ENCODE measurements around the gene REEP1. TPM values are rescaled to one million over a fixed set of nuclear protein-coding genes. Genes with fewer than 3 reads are reported as not detected.

REEP1 gene
- total and polyA plus RNA-seq, 9 of the 15 experiments (the other 6 are each of a cell fraction or from before 2014, with no cell fraction given): 0.11 to 0.67 (median 0.13) TPM

- FAIRE-seq (peak; percentile 86), ATAC-seq (peak; percentile 75), DNase-seq (ENCODE audit: extremely low read depth in 1 of 4, low spot score in 3 of 4) (peak; percentile 71 to 84 (median 74))
- Histone ChIP-seq H3K4me2 (ENCODE audit: insufficient read depth, low read length) (peak overlapping the region; percentile 27), H3K27ac (ENCODE audit: extremely low read depth, low read depth, low read length) (peak overlapping the region; percentile 47), H2AFZ (ENCODE audit: low read depth, low read length) (no peak overlapping the region), H3K4me3 (no peak overlapping the region), H3K9me3 (replicated peaks; ENCODE audit: control insufficient read depth, insufficient read depth, low read depth, low read length) (no peaks in the 10 kb centered on the region), H3K9me1 (ENCODE audit: control insufficient read depth, insufficient read depth, low read length) (no peaks in the 10 kb centered on the region), H3K4me1 (replicated peaks in 1 of 2; ENCODE audit: control insufficient read depth in 2 of 2, insufficient read depth in 2 of 2, low read length in 2 of 2) (peaks cover 20 to 50% of the 10 kb centered on the region in 2 experiments; a peak in 3 of 5 replicates), H3K79me2 (ENCODE audit: control insufficient read depth, insufficient read depth, low read length) (no peaks in the 10 kb centered on the region; the same call in 2 of the 3 replicates), H3K27me3 (ENCODE audit: control insufficient read depth in 2 of 2, insufficient read depth in 2 of 2, low read length in 2 of 2) (no peaks in the 10 kb centered on the region), H3K9ac (ENCODE audit: insufficient read depth in 1 of 2, low read depth in 2 of 2, low read length in 2 of 2) (peak overlapping the region in 1 of 2 experiments; percentile 27; a peak in 1 of 4 replicates), H3K36me3 (ENCODE audit: control insufficient read depth, insufficient read depth, low read length) (peaks cover 54% of the 10 kb centered on the region), H4K20me1 (replicated peaks; ENCODE audit: control insufficient read depth, insufficient read depth, low read length) (no peaks in the 10 kb centered on the region)
- intact Hi-C loops (cut with micrococcal nuclease) (loop anchor here (1.0 kb wide), 1 partner anchor 25 kb away; no protein-coding TSS in a partner anchor), in situ Hi-C loops (cut with MboI) (no loop called here)
- POLR2A ChIA-PET: interaction anchor here (0.6 to 5.1 kb wide), 7 partner anchors 14 to 301 kb away, joined by 3 to 134 read pairs (median 3); partner anchors contain the start of genes IMMT, MRPL35, POLR1A and PTCD3
- 29% methylated on average over 4 of the region's 4 CpGs for WGBS (ENCODE audit: insufficient coverage, low coverage, missing lambda C conversion rate)
- no TSS peak for BruUV-seq (replicated peaks)
- CTCF ChIA-PET (ENCODE audit: low intra/inter-chr PET ratio): no interaction called here
- peak; percentile 30 for TF ChIP-seq SMAD1 (IDR thresholded peaks at IDR 0.05; ENCODE audit: low read depth, low read length, partially characterized antibody)
- peak; percentile 83; the same call in 1 of the 2 replicates for TF ChIP-seq DMBX1 (CRISPR knock-in tag; IDR thresholded peaks at IDR 0.05; ENCODE audit: borderline replicate concordance)
- peak; percentile 52; the same call in 1 of the 2 replicates for TF ChIP-seq EP400 (IDR thresholded peaks at IDR 0.05)
- TF ChIP-seq, protein P1, sequence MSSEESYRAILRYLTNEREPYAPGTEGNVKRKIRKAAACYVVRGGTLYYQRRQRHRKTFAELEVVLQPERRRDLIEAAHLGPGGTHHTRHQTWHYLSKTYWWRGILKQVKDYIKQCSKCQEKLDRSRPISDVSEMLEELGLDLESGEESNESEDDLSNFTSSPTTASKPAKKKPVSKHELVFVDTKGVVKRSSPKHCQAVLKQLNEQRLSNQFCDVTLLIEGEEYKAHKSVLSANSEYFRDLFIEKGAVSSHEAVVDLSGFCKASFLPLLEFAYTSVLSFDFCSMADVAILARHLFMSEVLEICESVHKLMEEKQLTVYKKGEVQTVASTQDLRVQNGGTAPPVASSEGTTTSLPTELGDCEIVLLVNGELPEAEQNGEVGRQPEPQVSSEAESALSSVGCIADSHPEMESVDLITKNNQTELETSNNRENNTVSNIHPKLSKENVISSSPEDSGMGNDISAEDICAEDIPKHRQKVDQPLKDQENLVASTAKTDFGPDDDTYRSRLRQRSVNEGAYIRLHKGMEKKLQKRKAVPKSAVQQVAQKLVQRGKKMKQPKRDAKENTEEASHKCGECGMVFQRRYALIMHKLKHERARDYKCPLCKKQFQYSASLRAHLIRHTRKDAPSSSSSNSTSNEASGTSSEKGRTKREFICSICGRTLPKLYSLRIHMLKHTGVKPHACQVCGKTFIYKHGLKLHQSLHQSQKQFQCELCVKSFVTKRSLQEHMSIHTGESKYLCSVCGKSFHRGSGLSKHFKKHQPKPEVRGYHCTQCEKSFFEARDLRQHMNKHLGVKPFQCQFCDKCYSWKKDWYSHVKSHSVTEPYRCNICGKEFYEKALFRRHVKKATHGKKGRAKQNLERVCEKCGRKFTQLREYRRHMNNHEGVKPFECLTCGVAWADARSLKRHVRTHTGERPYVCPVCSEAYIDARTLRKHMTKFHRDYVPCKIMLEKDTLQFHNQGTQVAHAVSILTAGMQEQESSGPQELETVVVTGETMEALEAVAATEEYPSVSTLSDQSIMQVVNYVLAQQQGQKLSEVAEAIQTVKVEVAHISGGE (CRISPR knock-in tag; IDR thresholded peaks at IDR 0.05): peak in 1 of 3 experiments; percentile 51; a peak in 1 of 6 replicates
- TF ChIP-seq ZNF324 (CRISPR knock-in tag; IDR thresholded peaks at IDR 0.05): no peak
- no peak for TF ChIP-seq ZNF764 (CRISPR knock-in tag; IDR thresholded peaks at IDR 0.05; ENCODE audit: low read depth)
- peak; percentile 22; the same call in 1 of the 2 replicates for TF ChIP-seq C11orf30 (IDR thresholded peaks at IDR 0.05; ENCODE audit: low read depth)
- no peak for TF ChIP-seq YY1 (IDR thresholded peaks at IDR 0.05; ENCODE audit: borderline replicate concordance in 1 of 3, control insufficient read depth in 1 of 3, extremely low read depth in 1 of 3, insufficient read depth in 3 of 3, insufficient read length in 1 of 3, insufficient replicate concordance in 2 of 3, low read depth in 1 of 3, low read length in 2 of 3)
- no peak for TF ChIP-seq POLR3A (IDR thresholded peaks at IDR 0.05; ENCODE audit: borderline replicate concordance, extremely low read depth, insufficient read depth, insufficient read length)
- no peak for TF ChIP-seq ZNF263 (CRISPR knock-in tag; IDR thresholded peaks at IDR 0.05; ENCODE audit: borderline replicate concordance)
- TF ChIP-seq SOX6 (IDR thresholded peaks at IDR 0.05): peak; percentile 95
- no peak for TF ChIP-seq ZNF586 (CRISPR knock-in tag; conservative IDR thresholded peaks at IDR 0.05)
- TF ChIP-seq PHB2 (IDR thresholded peaks at IDR 0.05; ENCODE audit: low read depth): peak; percentile 90
- peak; percentile 98 for TF ChIP-seq CBFA2T3 (IDR thresholded peaks at IDR 0.05)
- no peak for TF ChIP-seq EWSR1 (IDR thresholded peaks at IDR 0.05; ENCODE audit: borderline replicate concordance, low read depth, partially characterized antibody)
Observed at GRCh38 chr2:86213699-86214502, 123.5 kb downstream of the REEP1 start.
